H9 (cell line): Measurements from ENCODE around the gene SAMD14. TPM values are rescaled to one million over a fixed set of nuclear protein-coding genes. Genes with fewer than 3 reads are reported as not detected.

Experiments
- DNase-seq: peaks from one replicate; pipeline ENCODE4 v3.0.0-alpha.2; 2017
- H2AFZ ChIP-seq: one replicate; pipeline ENCODE4 v1.6.1; 2013; ENCODE audit warnings: mild to moderate bottlenecking, low read length, control low read depth, moderate library complexity
- H2AK5ac ChIP-seq: 2 replicates; pipeline ENCODE4 v1.6.1; 2013; ENCODE audit warnings: low read length, control low read depth, mixed read lengths; ENCODE audit not compliant: insufficient read length
- H2BK120ac ChIP-seq: one replicate; pipeline ENCODE4 v1.6.1; 2013; ENCODE audit warnings: low read depth, mild to moderate bottlenecking, low read length, control low read depth, inconsistent platforms; ENCODE audit not compliant: poor library complexity, severe bottlenecking
- H2BK12ac ChIP-seq: 2 replicates; pipeline ENCODE4 v1.6.1; 2013; ENCODE audit warnings: low read length, control low read depth, mixed read lengths, low read depth; ENCODE audit not compliant: insufficient read length
- H2BK15ac ChIP-seq: 2 replicates; pipeline ENCODE4 v1.6.1; 2013; ENCODE audit warnings: low read depth, low read length, control low read depth
- H2BK20ac ChIP-seq: one replicate; pipeline ENCODE4 v1.6.1; 2013; ENCODE audit warnings: low read depth, mild to moderate bottlenecking, low read length, control low read depth, inconsistent platforms; ENCODE audit not compliant: poor library complexity, severe bottlenecking
- H2BK5ac ChIP-seq: 2 replicates; pipeline ENCODE4 v1.6.1; 2013; ENCODE audit warnings: low read length, control low read depth, mixed read lengths; ENCODE audit not compliant: insufficient read length
- H3K14ac ChIP-seq: 2 replicates; pipeline ENCODE4 v1.6.1; 2013; ENCODE audit warnings: low read length, control low read depth; ENCODE audit not compliant: insufficient read depth
- H3K18ac ChIP-seq: 2 replicates; pipeline ENCODE4 v1.6.1; 2013; ENCODE audit warnings: low read depth, mild to moderate bottlenecking, mixed read lengths, low read length, control low read depth; ENCODE audit not compliant: insufficient read length
- H3K23ac ChIP-seq: 2 replicates; pipeline ENCODE4 v1.6.1; 2013; ENCODE audit warnings: low read length, control low read depth, mixed read lengths, low read depth; ENCODE audit not compliant: insufficient read length
- H3K23me2 ChIP-seq: 2 replicates; pipeline ENCODE4 v1.6.1; 2013; ENCODE audit warnings: low read depth, mild to moderate bottlenecking, mixed read lengths, low read length, control low read depth; ENCODE audit not compliant: insufficient read length, poor library complexity, severe bottlenecking
- H3K27ac ChIP-seq: 2 replicates; pipeline ENCODE4 v1.5.1; 2013; ENCODE audit warnings: low read length, control low read depth, mixed read lengths, low read depth; ENCODE audit not compliant: insufficient read length
- H3K27me3 ChIP-seq: 2 replicates; pipeline ENCODE4 v1.6.1; 2013; ENCODE audit warnings: low read length, control low read depth, inconsistent platforms; ENCODE audit not compliant: insufficient read depth
- H3K4ac ChIP-seq: 2 replicates; pipeline ENCODE4 v1.6.1; 2013; ENCODE audit warnings: low read depth, mild to moderate bottlenecking, control low read depth, inconsistent platforms, low read length, moderate library complexity
- H3K4me1 ChIP-seq: 2 replicates; pipeline ENCODE4 v1.6.1; 2013; ENCODE audit warnings: low read length, control low read depth, inconsistent platforms; ENCODE audit not compliant: insufficient read depth
- H3K4me2 ChIP-seq: 2 replicates; pipeline ENCODE4 v1.6.1; 2013; ENCODE audit warnings: low read length, control low read depth, mixed read lengths; ENCODE audit not compliant: insufficient read length, insufficient read depth
- H3K56ac ChIP-seq: 2 replicates; pipeline ENCODE4 v1.6.1; 2013; ENCODE audit warnings: low read depth, mild to moderate bottlenecking, mixed read lengths, low read length, control low read depth; ENCODE audit not compliant: insufficient read length
- H3K79me1 ChIP-seq: 2 replicates; pipeline ENCODE4 v1.6.1; 2013; ENCODE audit warnings: low read depth, mild to moderate bottlenecking, moderate library complexity, low read length, control low read depth, inconsistent platforms; ENCODE audit not compliant: insufficient read depth, poor library complexity, severe bottlenecking
- H3K79me2 ChIP-seq: 2 replicates; pipeline ENCODE4 v1.6.1; 2013; ENCODE audit warnings: low read length, control low read depth, inconsistent platforms; ENCODE audit not compliant: insufficient read depth
- H3K9ac ChIP-seq: 2 replicates; pipeline ENCODE4 v1.6.1; 2013; ENCODE audit warnings: low read length, control low read depth, mixed read lengths; ENCODE audit not compliant: insufficient read length; ENCODE audit errors: extremely low read depth
- H3K9me3 ChIP-seq: one replicate; pipeline ENCODE4 v1.6.1; 2013; ENCODE audit warnings: low read depth, low read length, inconsistent platforms; ENCODE audit not compliant: control insufficient read depth
- H3T11ph ChIP-seq: one replicate; pipeline ENCODE4 v1.6.1; 2013; ENCODE audit warnings: mild to moderate bottlenecking, low read length, control low read depth, inconsistent platforms
- H4K20me1 ChIP-seq: one replicate; pipeline ENCODE4 v1.6.1; 2013; ENCODE audit not compliant: control insufficient read depth, insufficient read length, insufficient read depth
- H4K5ac ChIP-seq: 2 replicates; pipeline ENCODE4 v1.6.1; 2013; ENCODE audit warnings: low read depth, mild to moderate bottlenecking, mixed read lengths, low read length, control low read depth; ENCODE audit not compliant: insufficient read length
- H4K8ac ChIP-seq: replicated peaks from 2 replicates; pipeline ENCODE4 v1.6.1; 2013; ENCODE audit warnings: low read length, control low read depth, mixed read lengths, low read depth; ENCODE audit not compliant: insufficient read length
- H4K91ac ChIP-seq: 2 replicates; pipeline ENCODE4 v1.6.1; 2013; ENCODE audit warnings: low read depth, mild to moderate bottlenecking, moderate library complexity, mixed read lengths, low read length, control low read depth; ENCODE audit not compliant: insufficient read length
- H3K27ac Mint-ChIP-seq, 3 experiments: 2 replicates in 2 of 3; 3 replicates in 1 of 3; pipeline ENCODE4 v1.8.0; 2020 to 2021; ENCODE audit warnings: mixed read lengths in 3 of 3, mild to moderate bottlenecking in 1 of 3, moderate library complexity in 1 of 3
- H3K27me3 Mint-ChIP-seq: 2 replicates; pipeline ENCODE4 v1.8.0; 2021; ENCODE audit warnings: low read depth, mild to moderate bottlenecking, moderate library complexity, mixed read lengths
- H3K36me3 Mint-ChIP-seq, 3 experiments: 2 replicates in 2 of 3; 3 replicates in 1 of 3; pipeline ENCODE4 v1.8.0; 2020 to 2021; ENCODE audit warnings: low read depth in 3 of 3, mixed read lengths in 3 of 3; ENCODE audit not compliant: insufficient read depth in 1 of 3
- H3K4me1 Mint-ChIP-seq, 2 experiments: 2 replicates each; pipeline ENCODE4 v1.8.0; 2020; ENCODE audit warnings: mixed read lengths in 2 of 2
- H3K4me3 Mint-ChIP-seq, 2 experiments: 2 replicates in 1 of 2; 3 replicates in 1 of 2; pipeline ENCODE4 v1.8.0; 2020 to 2021; ENCODE audit warnings: mild to moderate bottlenecking in 2 of 2, mixed read lengths in 2 of 2, moderate library complexity in 1 of 2
- H3K9me3 Mint-ChIP-seq, 2 experiments: 2 replicates in 1 of 2; 3 replicates in 1 of 2; pipeline ENCODE4 v1.8.0; 2020; ENCODE audit warnings: mild to moderate bottlenecking in 2 of 2, mixed read lengths in 2 of 2, moderate library complexity in 1 of 2
- WGBS: extraction: QIAGEN DNeasy Blood & Tissue Kit; methylation state at CpG from one replicate; pipeline ENCODE4 v1.1.7; 2013; ENCODE audit warnings: missing lambda C conversion rate, low lambda C conversion rate, mixed read lengths; ENCODE audit not compliant: insufficient read length; ENCODE audit errors: extremely low coverage; 5-methylcytosine and 5-hydroxymethylcytosine counted together
- total RNA-seq: library from RNA; stranded (reverse); gene quantifications from 2 replicates; pipeline ENCODE4 v1.2.1, GENCODE V29; 2021
- TF ChIP-seq, protein P1 (sequence below): fragments of 200-600 bp; sonication (generic); conservative IDR thresholded peaks from 3 replicates; pipeline ENCODE4 v1.8.0; 2021; ENCODE audit warnings: antibody characterized with exemption, mild to moderate bottlenecking

Gene SAMD14
- total RNA-seq, 1 experiment from 2014 or later: 5.9 TPM

DNA sequence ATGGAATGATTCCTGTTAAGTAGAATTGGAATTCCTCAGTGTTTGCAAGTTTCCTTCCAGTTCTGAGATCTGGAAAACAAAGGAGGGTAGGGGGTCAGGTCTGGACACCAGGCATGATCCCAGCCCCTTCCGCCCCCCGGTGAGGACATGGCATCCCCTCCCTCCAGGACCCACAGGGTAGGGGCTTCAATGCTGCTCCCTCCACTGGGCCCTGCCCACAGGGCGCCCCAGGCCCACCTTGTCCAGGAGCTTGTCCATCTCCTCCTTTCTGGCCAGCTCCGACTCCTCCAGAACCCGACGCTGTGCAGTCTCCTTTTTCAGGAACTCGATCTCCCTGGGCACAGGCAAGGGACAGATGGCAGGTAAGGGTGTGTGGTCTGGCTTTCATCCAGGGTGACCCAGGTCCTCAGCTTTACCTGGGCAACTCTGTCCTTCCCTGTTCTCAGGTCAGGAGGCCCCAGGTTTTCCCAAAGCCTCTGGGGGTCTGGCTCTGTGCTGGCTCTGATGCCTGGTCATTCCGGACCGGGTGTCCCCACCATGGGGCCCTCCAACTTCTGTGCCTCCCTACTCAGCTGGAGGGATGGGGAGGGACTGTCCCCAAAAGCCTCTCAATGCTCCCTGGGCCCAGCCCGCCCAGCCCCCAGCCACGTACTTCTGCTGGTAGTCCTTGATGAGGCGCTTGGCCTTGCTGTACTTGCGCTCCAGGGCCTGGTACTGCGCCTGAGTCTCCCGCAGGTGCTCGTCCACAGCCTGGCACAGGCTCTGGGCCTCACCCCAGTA, 5.5 kb upstream of the SAMD14 start:
- H2BK12ac ChIP-seq: no peak overlapping the region
- no peak overlapping the region for H3K9ac ChIP-seq
- no peak overlapping the region for H2BK120ac ChIP-seq
- DNase-seq: no peak
- peaks cover 26 to 42% of the 10 kb centered on the region in 2 experiments for H3K4me1 Mint-ChIP-seq
- H4K20me1 ChIP-seq: peaks cover 2% of the 10 kb centered on the region
- H3K14ac ChIP-seq: no peak overlapping the region
- H3K27ac ChIP-seq: no peak overlapping the region
- H3K27ac Mint-ChIP-seq: no peak overlapping the region; a peak in 1 of 7 replicates
- no peak overlapping the region for H3K23ac ChIP-seq
- H3K18ac ChIP-seq: no peak overlapping the region
- H3K4ac ChIP-seq: no peak overlapping the region
- H2BK20ac ChIP-seq: no peak overlapping the region
- no peak overlapping the region for H4K91ac ChIP-seq
- peaks cover 14 to 47% (median 39%) of the 10 kb centered on the region in 3 experiments; a peak in 6 of 7 replicates for H3K36me3 Mint-ChIP-seq
- no peak overlapping the region for H2AFZ ChIP-seq
- no peak overlapping the region for H3K56ac ChIP-seq
- peaks cover 4% of the 10 kb centered on the region for H3K23me2 ChIP-seq
- H2BK15ac ChIP-seq: no peak overlapping the region
- H2BK5ac ChIP-seq: no peak overlapping the region
- H3K4me1 ChIP-seq: peaks cover 5% of the 10 kb centered on the region; the same call in 1 of the 2 replicates
- no peak overlapping the region for H4K8ac ChIP-seq
- H3K9me3 Mint-ChIP-seq: no peaks in the 10 kb centered on the region; a peak in 1 of 5 replicates
- no peaks in the 10 kb centered on the region; the same call in 1 of the 2 replicates for H3K27me3 ChIP-seq
- H3K9me3 ChIP-seq: no peaks in the 10 kb centered on the region
- TF ChIP-seq, protein P1, sequence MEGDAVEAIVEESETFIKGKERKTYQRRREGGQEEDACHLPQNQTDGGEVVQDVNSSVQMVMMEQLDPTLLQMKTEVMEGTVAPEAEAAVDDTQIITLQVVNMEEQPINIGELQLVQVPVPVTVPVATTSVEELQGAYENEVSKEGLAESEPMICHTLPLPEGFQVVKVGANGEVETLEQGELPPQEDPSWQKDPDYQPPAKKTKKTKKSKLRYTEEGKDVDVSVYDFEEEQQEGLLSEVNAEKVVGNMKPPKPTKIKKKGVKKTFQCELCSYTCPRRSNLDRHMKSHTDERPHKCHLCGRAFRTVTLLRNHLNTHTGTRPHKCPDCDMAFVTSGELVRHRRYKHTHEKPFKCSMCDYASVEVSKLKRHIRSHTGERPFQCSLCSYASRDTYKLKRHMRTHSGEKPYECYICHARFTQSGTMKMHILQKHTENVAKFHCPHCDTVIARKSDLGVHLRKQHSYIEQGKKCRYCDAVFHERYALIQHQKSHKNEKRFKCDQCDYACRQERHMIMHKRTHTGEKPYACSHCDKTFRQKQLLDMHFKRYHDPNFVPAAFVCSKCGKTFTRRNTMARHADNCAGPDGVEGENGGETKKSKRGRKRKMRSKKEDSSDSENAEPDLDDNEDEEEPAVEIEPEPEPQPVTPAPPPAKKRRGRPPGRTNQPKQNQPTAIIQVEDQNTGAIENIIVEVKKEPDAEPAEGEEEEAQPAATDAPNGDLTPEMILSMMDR: no peak
- H3K4me2 ChIP-seq: no peak overlapping the region
- H3K27me3 Mint-ChIP-seq: peaks cover 21% of the 10 kb centered on the region
- no peaks in the 10 kb centered on the region for H3K79me2 ChIP-seq
- no peak overlapping the region for H4K5ac ChIP-seq
- no peak overlapping the region for H3K4me3 Mint-ChIP-seq
- WGBS: no CpG with 5 or more reads among the region's 16 CpGs
- H2AK5ac ChIP-seq: no peak overlapping the region
- no peak overlapping the region for H3T11ph ChIP-seq
- H3K79me1 ChIP-seq: no peaks in the 10 kb centered on the region
